IPS-NIHi7 (cell line): Measurements from ENCODE around the gene PIP4K2A.

Source experiments
- DNase-seq: peaks from one replicate; pipeline ENCODE4 v3.0.0; 2012; ENCODE audit warnings: mixed read lengths; ENCODE audit errors: extremely low spot score

PIP4K2A gene

GRCh38 chr10:22620140-22620857, 94.1 kb downstream of the PIP4K2A start:
- no peak for DNase-seq

DNA sequence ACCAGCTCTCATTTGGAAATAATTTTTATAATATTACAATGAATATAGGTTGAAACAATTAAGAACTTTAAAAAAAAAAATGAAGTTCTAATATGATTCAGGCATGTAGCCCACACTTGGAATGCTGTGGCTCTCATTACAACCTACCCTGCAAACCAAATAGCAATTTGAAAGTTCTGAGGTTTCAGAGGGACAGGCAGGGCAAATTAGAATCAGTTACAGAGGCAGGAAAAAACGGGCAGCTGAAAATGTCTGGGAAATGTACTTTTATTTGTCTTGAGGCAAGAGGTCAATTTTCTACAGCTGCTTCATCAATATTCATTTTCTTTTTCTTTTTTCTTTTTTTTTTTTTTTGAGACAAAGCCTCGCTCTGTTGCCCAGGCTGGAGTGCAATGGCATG, 95.3 kb downstream of the PIP4K2A start:
- no peak for DNase-seq

- DNase-seq: no peak
Measured at GRCh38 chr10:22618078-22618785, 96.1 kb downstream of the PIP4K2A start.

DNA sequence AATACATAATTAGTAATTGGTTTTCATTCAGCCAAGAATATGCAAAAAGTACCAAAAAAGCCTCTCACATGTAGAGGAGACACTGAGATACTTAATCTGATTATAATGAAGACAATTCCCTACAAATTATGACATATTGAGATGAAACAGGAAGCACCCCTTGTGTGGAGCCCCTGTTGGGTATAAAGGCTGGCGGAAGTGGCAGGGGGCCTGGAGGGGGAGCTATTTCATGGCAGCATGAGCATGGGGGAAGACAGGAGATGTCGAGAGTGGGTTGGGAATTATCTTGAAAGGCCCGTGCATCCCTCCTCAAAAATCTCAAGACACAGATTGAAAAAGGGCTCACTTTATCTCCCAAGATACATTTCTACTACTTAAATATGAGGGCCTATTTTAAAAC, 96.9 kb downstream of the PIP4K2A start:
- DNase-seq: peak; percentile 28

- no peak for DNase-seq
Measured at GRCh38 chr10:22617051-22617450, 97.3 kb downstream of the PIP4K2A start.

GRCh38 chr10:22615819-22616499, 98.4 kb downstream of the PIP4K2A start:
- DNase-seq: peak; percentile 30

GRCh38 chr10:22615101-22615500, 99.3 kb downstream of the PIP4K2A start:
- no peak for DNase-seq

GRCh38 chr10:22613011-22613410, 101.4 kb downstream of the PIP4K2A start:
- no peak for DNase-seq

DNA sequence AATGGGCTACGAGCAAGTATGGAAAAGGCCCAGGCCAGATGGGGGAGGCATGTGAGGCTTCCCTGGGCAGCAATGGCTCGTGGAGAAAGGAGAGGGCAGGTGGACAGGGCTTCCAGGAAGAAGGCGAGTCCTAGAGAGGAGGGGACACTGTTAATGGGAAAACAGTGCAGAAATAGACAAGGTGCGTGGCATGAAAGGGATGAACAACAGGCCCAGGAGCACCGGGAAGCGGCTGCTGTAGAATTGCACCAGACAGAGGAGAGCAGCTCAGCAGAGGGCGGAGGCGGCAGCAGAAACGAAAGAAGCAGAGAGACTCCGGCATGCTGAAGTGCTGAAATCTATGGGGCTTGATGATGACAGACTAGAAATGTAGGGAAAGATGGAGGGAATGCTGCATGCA, 102.1 kb downstream of the PIP4K2A start:
- no peak for DNase-seq

- DNase-seq: no peak
Measured at GRCh38 chr10:22611425-22612115, 102.8 kb downstream of the PIP4K2A start.

GRCh38 chr10:22610610-22611009, 103.8 kb downstream of the PIP4K2A start:
- no peak for DNase-seq

GRCh38 chr10:22609719-22610465, 104.5 kb downstream of the PIP4K2A start:
- no peak for DNase-seq

- DNase-seq: no peak
Measured at GRCh38 chr10:22609251-22609650, 105.1 kb downstream of the PIP4K2A start.

- DNase-seq: no peak
Measured at GRCh38 chr10:22607261-22607660, 107.1 kb downstream of the PIP4K2A start.

DNA sequence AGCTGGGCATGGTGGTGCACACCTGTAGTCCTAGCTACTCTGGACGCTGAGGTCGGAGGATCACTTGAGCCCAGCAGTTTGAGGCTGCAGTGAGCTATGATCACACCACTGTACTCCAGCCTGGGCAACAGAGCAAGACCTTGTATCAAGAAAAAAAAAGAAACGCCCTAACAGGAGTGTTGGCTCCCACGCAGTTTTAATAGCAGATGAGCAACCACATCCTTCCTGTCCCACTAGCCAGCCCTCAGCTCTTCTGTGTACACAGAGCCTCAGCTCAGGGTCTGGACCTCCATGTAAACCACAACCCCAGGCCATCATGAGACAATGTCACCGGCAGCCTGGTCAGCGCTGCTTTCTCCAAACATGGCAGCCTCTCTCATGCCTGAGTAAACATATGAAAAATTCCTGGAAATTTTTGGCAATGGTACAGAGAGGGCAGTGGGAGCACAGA, 108.2 kb downstream of the PIP4K2A start:
- DNase-seq: no peak

DNA sequence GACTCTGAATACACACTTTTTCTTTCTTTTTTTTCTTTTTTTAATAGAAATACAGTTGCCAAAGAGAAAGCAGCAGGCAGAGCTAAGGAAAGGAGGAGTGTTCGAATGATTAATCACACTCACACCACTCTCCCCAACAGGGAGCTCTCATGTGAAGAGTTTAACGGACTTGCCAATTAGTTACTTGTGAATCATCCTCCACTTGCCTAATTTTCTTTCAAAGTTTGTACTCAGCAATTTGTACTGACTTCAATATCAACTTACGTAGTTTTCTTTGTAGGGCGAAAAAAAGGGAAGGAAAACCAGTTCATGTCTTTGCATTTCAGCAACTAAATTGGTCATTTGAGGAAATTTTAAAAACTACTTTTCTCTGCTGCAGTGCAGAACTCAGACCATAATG, 109.2 kb downstream of the PIP4K2A start:
- DNase-seq: no peak

GRCh38 chr10:22604344-22605126, 109.8 kb downstream of the PIP4K2A start:
- no peak for DNase-seq

GRCh38 chr10:22603581-22603980, 110.8 kb downstream of the PIP4K2A start:
- DNase-seq: no peak

- DNase-seq: no peak
Measured at GRCh38 chr10:22601618-22602017, 112.8 kb downstream of the PIP4K2A start.

- DNase-seq: no peak
Measured at GRCh38 chr10:22599636-22600228, 114.6 kb downstream of the PIP4K2A start.
